Choroid plexus epithelial cell (primary cell): ENCODE measurements around the gene KCNF1.

Source experiments
- DNase-seq: peaks from one replicate; pipeline ENCODE4 v3.0.0-alpha.2; 2010; ENCODE audit warnings: low read depth
- H3K4me3 ChIP-seq: 2 replicates; pipeline ENCODE4 v1.5.1; 2011; ENCODE audit warnings: low read depth, mild to moderate bottlenecking, control low read depth, low read length, moderate library complexity
- TF ChIP-seq, protein P1 (sequence below): conservative IDR thresholded peaks from 2 replicates; pipeline ENCODE4 v1.5.1; 2011; ENCODE audit warnings: low read depth, mild to moderate bottlenecking, control low read depth, inconsistent platforms, low read length, moderate library complexity

Gene KCNF1

GRCh38 chr2:10880586-10881321 is 31.0 kb upstream of the KCNF1 start:
- H3K4me3 ChIP-seq, result no peak overlapping the region
- DNase-seq, result no peak

DNA sequence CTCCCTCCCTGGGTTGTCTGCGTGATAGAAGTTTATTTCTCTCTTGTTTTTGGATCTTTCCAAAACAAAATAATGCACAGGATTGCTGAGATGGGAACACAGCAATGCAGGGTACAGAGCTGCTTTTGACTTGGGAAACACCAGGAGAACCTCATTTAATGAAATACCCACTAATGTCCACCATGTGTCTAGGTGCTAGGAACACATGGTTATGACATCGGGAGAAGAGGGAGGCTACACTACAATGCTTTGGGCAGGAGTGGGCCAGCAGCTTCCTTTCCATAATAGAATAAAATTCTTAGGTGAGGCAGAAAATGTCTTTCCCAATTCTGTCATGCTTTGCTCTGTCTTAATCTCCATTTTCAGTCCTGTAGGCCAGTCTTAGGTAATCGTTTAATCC is 29.2 kb upstream of the KCNF1 start:
- TF ChIP-seq, protein P1, sequence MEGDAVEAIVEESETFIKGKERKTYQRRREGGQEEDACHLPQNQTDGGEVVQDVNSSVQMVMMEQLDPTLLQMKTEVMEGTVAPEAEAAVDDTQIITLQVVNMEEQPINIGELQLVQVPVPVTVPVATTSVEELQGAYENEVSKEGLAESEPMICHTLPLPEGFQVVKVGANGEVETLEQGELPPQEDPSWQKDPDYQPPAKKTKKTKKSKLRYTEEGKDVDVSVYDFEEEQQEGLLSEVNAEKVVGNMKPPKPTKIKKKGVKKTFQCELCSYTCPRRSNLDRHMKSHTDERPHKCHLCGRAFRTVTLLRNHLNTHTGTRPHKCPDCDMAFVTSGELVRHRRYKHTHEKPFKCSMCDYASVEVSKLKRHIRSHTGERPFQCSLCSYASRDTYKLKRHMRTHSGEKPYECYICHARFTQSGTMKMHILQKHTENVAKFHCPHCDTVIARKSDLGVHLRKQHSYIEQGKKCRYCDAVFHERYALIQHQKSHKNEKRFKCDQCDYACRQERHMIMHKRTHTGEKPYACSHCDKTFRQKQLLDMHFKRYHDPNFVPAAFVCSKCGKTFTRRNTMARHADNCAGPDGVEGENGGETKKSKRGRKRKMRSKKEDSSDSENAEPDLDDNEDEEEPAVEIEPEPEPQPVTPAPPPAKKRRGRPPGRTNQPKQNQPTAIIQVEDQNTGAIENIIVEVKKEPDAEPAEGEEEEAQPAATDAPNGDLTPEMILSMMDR, result no peak
- no peak for DNase-seq

More at GRCh38 chr2:10880586-10881321, 31.0 kb upstream of the KCNF1 start:
- TF ChIP-seq, protein P1, result no peak

GRCh38 chr2:10883066-10883465 is 28.7 kb upstream of the KCNF1 start:
- no peak for DNase-seq
- H3K4me3 ChIP-seq, result no peak overlapping the region
- TF ChIP-seq, protein P1, result no peak

More for the DNA sequence above, 29.2 kb upstream of the KCNF1 start:
- H3K4me3 ChIP-seq, result no peak overlapping the region

GRCh38 chr2:10883801-10884478 is 27.8 kb upstream of the KCNF1 start:
- DNase-seq, result no peak
- H3K4me3 ChIP-seq, result no peak overlapping the region
- TF ChIP-seq, protein P1, result no peak

- peak; percentile 45 for DNase-seq
- H3K4me3 ChIP-seq, result no peak overlapping the region
- TF ChIP-seq, protein P1, result no peak
Observed at GRCh38 chr2:10884574-10884975, 27.2 kb upstream of the KCNF1 start.

- TF ChIP-seq, protein P1, result no peak
- H3K4me3 ChIP-seq, result no peak overlapping the region
- DNase-seq, result no peak
Observed at GRCh38 chr2:10885094-10885860, 26.5 kb upstream of the KCNF1 start.
